OCI-LY7 (cell line): Measurements from ENCODE around the gene MCF2L2. TPM values are rescaled to one million over a fixed set of nuclear protein-coding genes. Genes with fewer than 3 reads are reported as not detected.

ENCODE experiments used
- BruUV-seq: library from RNA; stranded (reverse); fragments of 400-500 nt; replicated peaks from 2 replicates; lab custom pipeline; 2021; lab: Mats Ljungman, UMichigan
- CTCF ChIA-PET: fragments of 300-600 bp; sonication (Branson Sonifier 250); formaldehyde crosslinking; loops from one replicate; lab custom pipeline; 2022; ENCODE audit warnings: antibody characterized with exemption; ENCODE audit not compliant: unreplicated experiment; lab: Charles Lee
- POLR2A ChIA-PET: fragments of 300-600 bp; sonication (Branson Sonifier 250); formaldehyde crosslinking; loops from one replicate; lab custom pipeline; 2022; ENCODE audit warnings: antibody characterized with exemption; lab: Charles Lee
- DNase-seq: peaks from one replicate; pipeline ENCODE4 v3.0.0-alpha.2; 2015; ENCODE audit warnings: low spot score
- H2AFZ ChIP-seq: fragments of 200-600 bp; sonication (generic), shearing (Covaris generic); 2 replicates; pipeline ENCODE4 v1.6.1; 2014; ENCODE audit warnings: mild to moderate bottlenecking, antibody characterized with exemption, low read length, moderate library complexity
- H3K27ac ChIP-seq: fragments of 200-600 bp; sonication (generic); 2 replicates; pipeline ENCODE4 v1.5.1; 2014; ENCODE audit warnings: mixed run types, low read depth, mild to moderate bottlenecking, moderate library complexity, low read length, inconsistent platforms; ENCODE audit not compliant: poor library complexity, severe bottlenecking
- H3K36me3 ChIP-seq: fragments of 200-600 bp; sonication (generic); 2 replicates; pipeline ENCODE4 v1.6.1; 2014; ENCODE audit warnings: mild to moderate bottlenecking, antibody characterized with exemption, low read length, moderate library complexity, mixed read lengths; ENCODE audit not compliant: insufficient read depth
- H3K4me1 ChIP-seq: fragments of 200-600 bp; sonication (generic); 2 replicates; pipeline ENCODE4 v1.5.1; 2014; ENCODE audit warnings: mild to moderate bottlenecking, low read length; ENCODE audit not compliant: insufficient read depth, poor library complexity, severe bottlenecking
- H3K4me2 ChIP-seq: fragments of 200-600 bp; sonication (generic); 2 replicates; pipeline ENCODE4 v1.6.1; 2014; ENCODE audit warnings: mild to moderate bottlenecking, low read length
- H3K4me3 ChIP-seq: fragments of 200-600 bp; sonication (generic); 2 replicates; pipeline ENCODE4 v1.5.1; 2014; ENCODE audit warnings: mild to moderate bottlenecking, low read depth, low read length; ENCODE audit not compliant: poor library complexity, severe bottlenecking
- H3K79me2 ChIP-seq: fragments of 200-600 bp; sonication (generic); 2 replicates; pipeline ENCODE4 v1.6.1; 2016; ENCODE audit warnings: low read depth, mild to moderate bottlenecking, low read length, moderate library complexity, mixed read lengths; ENCODE audit not compliant: insufficient read depth
- H3K9me2 ChIP-seq: fragments of 200-600 bp; sonication (generic); 2 replicates; pipeline ENCODE4 v1.6.1; 2016; ENCODE audit warnings: mild to moderate bottlenecking, low read length, mixed read lengths; ENCODE audit not compliant: insufficient read depth
- H3K9me3 ChIP-seq: fragments of 200-600 bp; sonication (generic); 2 replicates; pipeline ENCODE4 v1.6.1; 2014; ENCODE audit warnings: mild to moderate bottlenecking, mixed run types, low read length, mixed read lengths
- H4K20me1 ChIP-seq: fragments of 200-600 bp; sonication (generic); 2 replicates; pipeline ENCODE4 v1.6.1; 2014; ENCODE audit warnings: mild to moderate bottlenecking, antibody characterized with exemption, low read length, moderate library complexity, mixed read lengths; ENCODE audit not compliant: insufficient read depth
- CTCF ChIP-seq: fragments of 200-600 bp; sonication (generic); conservative IDR thresholded peaks from 2 replicates; pipeline ENCODE4 v1.5.1; 2014; ENCODE audit warnings: mild to moderate bottlenecking, antibody characterized with exemption, low read length, moderate library complexity, mixed read lengths
- EZH2phosphoT487 ChIP-seq: fragments of 200-600 bp; sonication (generic); IDR thresholded peaks from 2 replicates; pipeline ENCODE4 v1.6.1; 2018; ENCODE audit warnings: low read depth, borderline replicate concordance, mild to moderate bottlenecking, mixed run types, antibody characterized with exemption, low read length, moderate library complexity, mixed read lengths
- intact Hi-C: fragments of 100-400 bp; cut with micrococcal nuclease; formaldehyde crosslinking; loops from one replicate; pipeline ENCODE4 v1.10.0; 2022; ENCODE audit not compliant: unreplicated experiment
- total RNA-seq, 2 experiments: library from RNA; depleted of rRNA in 1 of 2; stranded (reverse); fragments of >200 nt in 1 of 2; shearing (Covaris generic) in 1 of 2; gene quantifications; 2 replicates each; pipeline ENCODE4 v1.2.3, GENCODE V29; 2014 to 2022

Gene MCF2L2
- total RNA-seq, 2 experiments from 2014 or later = 6.6 to 8.0 TPM

- intact Hi-C loops = no loop called here
These were observed 50.4 kb downstream of the MCF2L2 start for GRCh38 chr3:183378008-183378407.

GRCh38 chr3:183377307-183377959, 51.0 kb downstream of the MCF2L2 start:
- H3K36me3 ChIP-seq = no peaks in the 10 kb centered on the region
- no peak for DNase-seq
- no peak overlapping the region for H3K4me2 ChIP-seq
- no peak overlapping the region for H3K4me3 ChIP-seq
- no peak for TF ChIP-seq EZH2phosphoT487
- TF ChIP-seq CTCF = no peak
- no peaks in the 10 kb centered on the region for H4K20me1 ChIP-seq
- no peaks in the 10 kb centered on the region for H3K79me2 ChIP-seq
- POLR2A ChIA-PET = no interaction called here
- intact Hi-C loops = no loop called here
- H2AFZ ChIP-seq = no peak overlapping the region
- no TSS peak for BruUV-seq
- no peaks in the 10 kb centered on the region for H3K9me3 ChIP-seq
- H3K27ac ChIP-seq = no peak overlapping the region
- no peaks in the 10 kb centered on the region for H3K9me2 ChIP-seq
- CTCF ChIA-PET = no interaction called here
- H3K4me1 ChIP-seq = peaks cover 26% of the 10 kb centered on the region

More at GRCh38 chr3:183378008-183378407, 50.4 kb downstream of the MCF2L2 start:
- H3K9me3 ChIP-seq = no peaks in the 10 kb centered on the region
- TF ChIP-seq CTCF (no peak), EZH2phosphoT487 (no peak)
- DNase-seq = no peak
- no peak overlapping the region for H3K4me2 ChIP-seq
- no peak overlapping the region for H3K27ac ChIP-seq
- no TSS peak for BruUV-seq
- no peaks in the 10 kb centered on the region for H3K36me3 ChIP-seq
- H3K4me3 ChIP-seq = no peak overlapping the region
- H3K4me1 ChIP-seq = peaks cover 26% of the 10 kb centered on the region
- no peaks in the 10 kb centered on the region for H4K20me1 ChIP-seq
- ChIA-PET CTCF (no interaction called here), POLR2A (no interaction called here)
- H2AFZ ChIP-seq = no peak overlapping the region
- no peaks in the 10 kb centered on the region for H3K9me2 ChIP-seq
- no peaks in the 10 kb centered on the region for H3K79me2 ChIP-seq

- Histone ChIP-seq H3K9me2 (no peaks in the 10 kb centered on the region), H3K27ac (no peak overlapping the region), H3K4me1 (peaks cover 10% of the 10 kb centered on the region), H3K79me2 (no peaks in the 10 kb centered on the region), H3K9me3 (no peaks in the 10 kb centered on the region), H4K20me1 (no peaks in the 10 kb centered on the region), H3K4me2 (no peak overlapping the region), H3K36me3 (no peaks in the 10 kb centered on the region), H3K4me3 (no peak overlapping the region), H2AFZ (no peak overlapping the region)
- no peak for DNase-seq
- ChIA-PET POLR2A (no interaction called here), CTCF (no interaction called here)
- no peak for TF ChIP-seq CTCF
- TF ChIP-seq EZH2phosphoT487 = no peak
- BruUV-seq = no TSS peak
- intact Hi-C loops = no loop called here
These were observed 52.6 kb downstream of the MCF2L2 start for GRCh38 chr3:183375787-183376186.
